ENCODE data around the gene KRT78.

The KRT78 gene

DNA sequence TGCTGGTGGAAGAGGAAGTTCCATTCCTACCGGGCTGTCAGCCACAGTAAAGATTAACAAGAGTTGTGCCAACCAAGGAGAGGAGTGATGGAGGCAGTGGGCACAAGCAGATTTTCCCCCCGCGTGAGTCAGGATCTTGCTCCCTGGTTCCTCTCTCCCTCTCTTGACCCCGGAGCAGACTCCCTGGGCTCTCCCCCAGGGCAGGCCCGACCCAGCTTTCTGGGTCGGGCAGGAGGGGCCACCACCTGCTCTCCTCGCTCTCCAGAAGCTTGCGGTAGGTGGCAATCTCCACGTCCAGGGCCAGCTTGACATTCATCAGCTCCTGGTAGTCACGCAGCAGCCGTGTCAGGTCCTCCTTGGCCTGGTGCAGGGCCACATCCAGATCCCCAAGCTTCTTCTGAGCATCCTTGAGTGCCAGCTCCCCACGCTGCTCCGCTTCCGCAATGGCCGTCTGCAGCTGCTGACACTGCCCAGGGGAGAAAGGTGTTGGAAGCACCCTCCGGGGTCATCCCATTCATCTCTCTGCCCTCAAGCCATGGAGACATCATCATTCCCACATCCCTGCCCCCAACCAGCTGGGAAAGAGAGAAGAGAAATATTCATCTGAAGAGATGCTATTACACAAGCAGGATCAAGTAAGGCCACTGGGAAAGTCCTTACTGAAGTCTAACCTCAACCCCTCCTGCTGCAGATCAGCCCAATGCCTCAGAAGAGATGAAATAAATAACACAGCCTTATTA, 25.9 kb downstream of the KRT78 start:
- DNase-seq: no peak

DNA sequence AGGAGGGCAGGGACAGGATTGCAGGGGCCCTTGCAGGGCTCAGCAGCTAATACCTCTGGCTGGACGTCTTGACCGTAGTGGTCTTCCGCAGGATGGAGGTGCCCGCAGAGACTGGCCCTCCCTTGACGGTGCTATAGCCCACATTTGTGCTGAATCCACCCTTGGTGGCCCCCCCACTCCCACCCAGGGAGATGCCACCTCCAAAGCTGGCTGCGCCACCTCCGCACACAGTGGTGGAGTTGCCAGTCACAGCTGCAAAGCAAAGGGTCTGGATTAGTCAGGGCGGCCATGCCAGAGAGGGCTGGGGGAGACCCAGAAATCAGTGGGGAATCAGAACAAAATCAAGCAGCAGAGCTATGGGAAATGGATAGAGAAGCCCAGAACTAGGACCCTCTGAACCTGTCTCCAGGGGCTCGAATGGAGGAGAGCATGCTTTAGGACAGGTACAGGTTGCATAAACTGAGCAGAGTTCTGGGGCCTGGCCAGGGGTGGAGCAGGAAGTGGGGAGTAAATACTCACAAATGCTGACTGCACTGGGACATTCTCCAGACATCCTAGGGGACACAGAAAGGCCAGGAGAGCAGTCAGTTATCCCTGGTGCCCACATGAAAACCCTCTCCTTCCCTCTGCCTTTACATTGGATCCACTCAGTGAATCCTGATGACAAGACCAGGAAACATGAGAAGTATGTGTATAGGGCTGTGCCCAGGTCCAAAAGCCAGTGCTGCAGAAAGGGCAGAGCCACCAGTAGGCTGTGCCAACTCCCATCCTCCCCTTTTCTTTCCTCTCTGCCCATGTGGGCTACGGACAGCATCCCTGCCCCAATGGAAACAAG, 26.8 kb downstream of the KRT78 start:
- DNase-seq: no peak

DNA sequence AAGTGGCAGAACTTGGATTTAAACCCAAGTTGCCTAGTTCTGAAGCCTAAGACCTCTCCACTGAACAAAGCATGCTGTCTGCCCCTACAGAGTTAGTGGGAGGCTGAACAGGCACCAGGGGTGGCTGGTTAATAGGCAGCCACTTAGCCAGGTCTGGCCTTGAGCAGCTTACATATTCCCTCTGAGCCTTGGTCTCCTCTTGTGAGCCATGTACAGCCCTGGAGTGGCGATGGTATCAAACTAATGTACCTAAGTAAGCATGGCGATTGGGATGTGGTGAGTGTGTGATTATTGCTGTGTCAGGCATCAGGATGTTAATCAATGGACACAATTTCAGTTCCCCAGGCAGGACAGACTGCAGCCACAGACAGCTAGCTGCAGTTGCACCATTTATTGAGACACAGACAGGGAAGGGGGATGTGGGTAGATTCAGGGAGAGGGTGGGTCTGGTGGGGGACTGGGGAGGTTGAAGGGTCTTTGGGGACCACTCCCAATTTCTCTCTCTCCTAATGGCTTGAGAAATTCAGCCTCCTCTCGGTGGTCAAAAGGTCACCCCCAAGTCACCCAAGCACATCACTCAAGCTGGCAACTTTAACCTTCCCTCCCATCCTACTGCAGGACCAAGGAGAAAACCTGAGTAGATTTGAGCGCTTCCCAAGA, 27.6 kb downstream of the KRT78 start:
- no peak for DNase-seq

DNA sequence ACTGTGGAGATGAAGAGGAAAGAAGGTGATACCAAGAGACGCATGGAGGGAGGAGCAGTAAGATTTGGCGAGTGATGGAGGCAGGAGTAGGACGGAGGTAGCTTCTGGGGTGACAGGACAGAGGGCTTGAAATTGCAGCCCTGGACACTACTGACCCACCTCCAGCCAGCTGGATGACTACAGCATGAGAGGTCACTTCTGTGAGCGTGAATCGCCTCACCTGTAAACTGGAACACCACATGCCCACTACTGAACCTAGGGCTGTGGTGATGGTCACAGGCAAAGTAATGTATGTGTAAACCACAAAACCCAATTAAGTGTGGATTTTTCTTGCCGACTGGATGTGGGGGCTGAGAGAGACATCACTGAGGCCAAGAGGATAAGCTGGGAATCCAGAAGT, 28.3 kb downstream of the KRT78 start:
- DNase-seq: no peak

DNA sequence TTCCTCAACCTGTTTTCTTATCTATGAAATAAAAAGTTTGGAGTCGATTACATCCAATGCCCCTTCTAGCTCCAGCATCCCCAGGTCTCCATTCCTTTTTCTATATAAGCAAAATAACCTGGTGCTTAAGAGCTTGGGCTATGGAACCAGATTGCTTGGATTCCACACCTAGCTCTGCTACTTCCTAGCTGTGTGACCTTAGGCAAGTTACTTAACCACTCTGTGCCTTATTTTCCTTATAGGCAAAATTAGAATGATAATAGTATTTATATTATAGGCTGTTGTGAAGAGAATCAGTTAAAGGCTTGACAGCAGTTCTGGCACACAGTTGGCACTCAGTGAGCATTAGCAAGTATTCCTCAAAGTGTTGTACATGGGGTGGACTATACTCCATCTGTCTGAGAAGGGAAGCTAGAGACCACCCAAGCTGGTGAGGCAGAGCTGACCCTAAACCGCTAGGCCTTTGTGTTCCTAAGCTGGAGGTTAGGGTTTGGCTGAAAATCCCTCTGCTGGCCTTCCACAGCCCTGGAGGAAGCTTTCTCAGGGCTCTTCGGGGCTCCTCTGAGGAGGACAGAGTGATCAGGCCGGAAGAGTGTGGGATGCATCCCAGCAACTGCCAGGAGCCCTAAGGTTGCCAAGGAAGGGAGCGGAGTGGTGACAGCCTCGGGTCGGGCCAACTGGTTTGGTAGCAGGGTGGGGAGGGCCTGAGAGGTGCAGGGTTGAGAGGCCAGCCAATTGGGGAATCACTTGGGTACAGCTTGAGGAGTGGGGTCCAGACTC, 28.9 kb downstream of the KRT78 start:
- no peak for DNase-seq

DNA sequence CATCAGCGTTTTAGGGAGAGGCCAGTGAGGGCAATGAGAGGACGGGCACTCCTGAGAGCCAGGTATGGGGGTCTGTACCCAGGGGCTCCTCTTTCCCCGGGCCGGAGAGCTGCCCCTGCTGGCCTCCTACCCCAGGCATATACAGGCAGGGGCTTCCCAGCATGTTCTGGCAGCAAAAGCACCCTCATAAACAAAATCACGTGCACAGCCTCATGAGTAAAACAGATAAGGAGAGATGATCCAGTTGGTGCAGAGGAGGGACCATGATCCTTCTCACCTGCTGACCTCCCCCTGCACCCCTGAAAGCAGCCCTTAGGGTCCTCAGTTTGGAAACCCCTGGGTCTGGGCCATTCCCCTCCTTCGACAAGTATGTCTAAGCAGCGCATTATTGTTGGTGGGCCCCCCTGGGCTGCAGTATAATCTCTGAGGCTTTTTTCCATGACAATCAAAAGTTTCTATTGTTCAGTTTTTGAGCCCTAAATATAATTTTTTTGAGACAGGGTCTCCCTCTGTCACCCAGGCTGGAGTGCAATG, 29.8 kb downstream of the KRT78 start:
- DNase-seq: no peak

DNA sequence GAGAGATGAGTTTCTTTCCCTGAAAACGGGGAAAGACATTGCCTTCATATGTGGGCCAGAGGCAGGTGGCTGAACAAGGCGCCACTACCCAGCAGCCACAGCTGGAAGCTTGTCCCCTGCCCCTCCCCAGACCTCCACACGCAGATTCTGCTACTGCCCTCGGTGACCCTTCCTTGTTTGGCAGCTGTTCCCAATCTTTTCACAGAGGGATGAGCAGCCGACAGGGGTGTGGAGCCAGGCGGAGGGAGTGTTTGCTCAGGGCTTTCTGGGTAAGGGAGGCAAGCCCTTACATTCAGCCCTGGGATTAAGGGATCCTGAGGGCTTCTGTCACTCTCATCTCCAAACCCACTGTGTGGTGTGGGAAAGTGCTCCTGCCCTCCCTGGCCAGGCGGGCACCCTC, 30.4 kb downstream of the KRT78 start:
- DNase-seq: no peak

DNA sequence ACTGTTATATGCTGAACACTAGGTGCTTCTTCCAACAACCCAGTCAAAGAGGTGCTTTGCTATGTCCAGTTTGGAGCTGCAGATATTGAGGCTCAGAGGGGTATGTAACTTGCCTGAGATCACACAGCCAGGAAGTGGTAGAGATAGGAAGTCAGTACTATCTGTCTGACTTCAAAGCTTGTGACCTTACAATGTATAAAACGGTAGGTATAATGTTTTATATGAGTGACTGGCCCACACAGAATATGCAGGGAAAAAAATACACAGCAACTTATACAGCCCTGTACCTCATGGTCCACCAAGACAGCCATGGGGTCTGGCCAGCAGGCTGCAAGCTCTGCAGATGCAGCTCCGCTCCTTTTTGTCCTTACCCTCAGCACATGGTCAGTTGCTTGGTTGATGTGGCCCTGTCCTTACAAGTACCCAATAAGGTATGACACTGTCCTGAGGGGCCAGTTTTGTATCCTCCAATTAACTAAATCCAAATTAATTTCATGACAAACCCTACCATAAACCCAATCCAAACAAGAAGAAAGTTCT, 31.0 kb downstream of the KRT78 start:
- DNase-seq: no peak

DNA sequence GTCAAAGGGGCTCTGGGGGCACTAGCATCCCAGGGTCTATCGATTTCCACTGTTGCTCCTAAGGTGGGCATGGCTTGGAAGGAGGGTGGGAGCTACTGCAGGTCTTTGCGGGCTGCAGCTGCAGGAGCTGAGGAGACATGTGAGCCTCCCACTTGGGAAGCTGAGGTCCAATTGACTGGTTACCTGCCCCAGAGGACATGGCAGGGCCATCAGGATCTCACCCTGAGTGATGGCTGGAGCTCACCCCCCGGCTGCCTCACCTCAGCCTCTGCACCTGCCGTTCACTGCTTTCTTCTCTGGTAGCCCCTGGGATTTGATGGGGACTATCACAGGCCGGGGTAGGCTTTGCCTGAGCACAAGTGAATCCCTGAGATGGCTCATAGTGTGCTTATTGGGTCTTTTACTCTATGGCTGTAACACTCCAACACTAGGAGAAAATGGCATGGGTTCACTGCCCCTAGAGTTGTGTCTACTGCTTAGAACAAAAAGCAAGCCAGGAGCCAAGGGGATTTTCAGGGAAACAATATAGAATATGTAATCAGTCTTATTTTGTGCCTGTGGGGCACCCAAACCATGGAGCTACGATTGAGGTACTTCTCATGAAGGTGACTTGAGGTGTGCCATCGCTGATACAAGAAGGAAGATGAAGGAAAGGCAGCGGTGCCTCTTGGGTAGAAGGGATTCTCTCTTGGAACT, 31.6 kb downstream of the KRT78 start:
- no peak for DNase-seq

DNA sequence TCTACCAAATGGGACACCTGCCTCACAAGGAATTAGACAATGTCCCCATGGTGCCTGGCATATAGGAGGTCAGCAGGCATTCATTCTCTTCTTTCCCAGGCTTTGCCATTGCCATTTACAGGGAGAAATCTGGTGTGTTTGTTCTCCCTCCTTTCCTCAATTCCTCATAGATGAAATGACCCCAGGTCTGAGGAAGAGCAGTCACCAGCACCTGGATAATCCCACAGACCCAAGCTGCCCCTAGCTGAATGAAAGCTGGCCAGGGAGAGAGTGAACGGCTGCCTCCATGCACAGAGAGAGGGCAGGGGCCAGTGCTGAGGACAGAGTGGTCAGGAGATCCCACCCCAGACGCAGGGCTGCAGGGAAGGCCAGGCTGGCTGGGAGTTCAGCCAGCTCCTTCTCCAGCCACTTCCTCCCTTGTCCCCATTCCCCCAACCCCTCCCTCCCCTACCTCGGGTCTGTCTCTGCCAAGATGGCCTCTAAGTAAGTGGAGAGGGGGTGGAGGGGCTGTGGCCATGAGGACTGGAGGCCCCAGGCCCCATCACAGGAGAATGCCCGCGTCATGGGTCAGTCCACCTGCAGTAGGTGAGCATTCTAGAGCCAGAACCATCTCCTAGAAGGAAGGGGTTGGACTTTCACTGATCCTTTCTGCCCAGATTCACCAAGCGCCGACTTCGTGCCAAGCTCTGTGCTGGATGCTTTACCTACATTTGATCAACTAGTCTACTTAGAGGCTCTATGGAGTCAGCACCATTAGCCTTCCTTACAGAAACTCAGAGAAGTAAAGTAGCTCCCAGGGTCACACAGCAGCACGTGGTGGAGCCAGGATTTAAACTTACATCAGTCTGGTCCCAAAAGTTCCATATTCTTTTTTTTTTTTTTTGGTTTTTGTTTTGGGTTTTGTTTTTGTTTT, 32.9 kb downstream of the KRT78 start:
- no peak for DNase-seq

DNA sequence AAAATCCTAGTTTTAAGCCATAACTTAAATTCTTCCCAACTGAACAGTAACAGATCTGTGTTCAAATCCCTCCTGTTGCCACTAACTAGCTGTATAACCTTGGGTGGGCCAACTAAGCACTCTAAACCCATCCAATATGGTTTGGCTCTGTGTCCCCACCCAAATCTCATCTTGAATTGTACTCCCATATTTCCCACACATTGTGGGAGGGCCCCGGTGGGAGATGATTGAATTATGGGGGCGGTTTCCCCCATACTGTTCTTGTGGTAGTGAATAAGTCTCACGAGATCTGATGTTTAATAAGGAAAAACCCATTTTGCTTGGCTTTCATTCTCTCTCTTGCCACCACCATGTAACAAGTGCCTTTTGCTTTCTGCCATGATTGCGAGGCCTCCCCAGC, 33.6 kb downstream of the KRT78 start:
- DNase-seq: no peak

DNA sequence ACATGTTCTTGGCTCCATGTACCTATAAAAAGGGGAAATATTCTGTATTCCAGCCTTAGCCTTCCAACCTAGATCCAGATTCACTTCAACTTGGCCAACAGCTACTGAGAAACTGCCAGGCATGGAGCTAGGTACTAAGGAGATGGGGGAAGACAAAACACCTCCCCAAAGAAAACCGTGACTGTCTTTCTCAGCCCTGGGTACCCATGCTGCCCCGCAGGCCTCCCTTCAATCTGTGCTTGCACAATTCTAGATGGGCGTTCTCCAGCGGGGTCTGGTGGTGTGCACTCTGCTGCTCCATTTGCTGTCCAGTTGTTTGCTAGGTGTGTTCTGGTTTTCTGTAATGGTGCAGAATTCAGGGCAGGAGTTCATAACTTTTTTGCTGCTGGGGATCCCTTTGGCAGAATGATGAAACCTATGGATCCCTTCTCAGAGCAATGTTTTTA, 34.1 kb downstream of the KRT78 start:
- DNase-seq: no peak

DNA sequence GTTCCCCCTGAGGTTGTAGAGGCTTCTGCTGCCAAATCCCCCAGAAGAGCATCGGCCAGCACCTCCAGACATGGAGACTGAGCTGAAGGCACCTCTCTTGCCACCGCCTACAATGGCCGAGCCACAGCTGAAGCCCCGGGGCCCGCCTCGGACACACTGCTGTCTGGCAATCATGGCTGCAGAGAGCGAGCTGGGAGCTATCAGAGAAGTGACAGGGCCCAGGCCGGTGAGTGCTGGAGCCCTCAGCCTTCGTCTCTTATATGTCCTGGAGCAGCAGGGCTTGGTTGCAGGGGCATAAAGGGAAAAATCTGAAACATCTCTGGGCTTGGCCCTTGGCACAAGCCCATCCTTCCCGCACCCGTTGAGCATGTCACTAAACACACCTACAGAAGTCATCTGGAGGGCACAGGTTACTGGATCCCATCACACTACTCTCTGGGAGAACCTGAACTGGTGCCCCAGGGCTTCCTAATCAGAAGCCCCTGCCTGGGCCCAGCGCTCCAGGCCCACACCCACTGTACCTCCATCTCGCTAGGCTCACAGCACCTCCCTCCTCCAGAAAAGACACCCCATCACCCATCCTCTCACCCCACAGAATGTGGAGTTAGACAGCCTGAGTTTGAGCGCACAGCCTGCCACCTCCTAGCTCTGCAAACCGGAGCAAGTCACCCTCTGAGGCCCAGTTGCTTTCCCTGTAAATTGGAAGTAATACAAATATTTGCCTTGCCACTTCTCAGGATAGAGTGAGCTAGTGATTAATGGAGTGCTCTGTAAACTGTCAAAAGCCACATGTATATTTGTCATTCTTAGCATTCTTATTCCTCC, 34.7 kb downstream of the KRT78 start, which contains the start of gene KRT4:
Gene KRT4 (minus strand): TSS at position 232 of the 825 bp plus-strand sequence. CDS start 58 bp downstream, at position 174.
- DNase-seq: no peak

DNA sequence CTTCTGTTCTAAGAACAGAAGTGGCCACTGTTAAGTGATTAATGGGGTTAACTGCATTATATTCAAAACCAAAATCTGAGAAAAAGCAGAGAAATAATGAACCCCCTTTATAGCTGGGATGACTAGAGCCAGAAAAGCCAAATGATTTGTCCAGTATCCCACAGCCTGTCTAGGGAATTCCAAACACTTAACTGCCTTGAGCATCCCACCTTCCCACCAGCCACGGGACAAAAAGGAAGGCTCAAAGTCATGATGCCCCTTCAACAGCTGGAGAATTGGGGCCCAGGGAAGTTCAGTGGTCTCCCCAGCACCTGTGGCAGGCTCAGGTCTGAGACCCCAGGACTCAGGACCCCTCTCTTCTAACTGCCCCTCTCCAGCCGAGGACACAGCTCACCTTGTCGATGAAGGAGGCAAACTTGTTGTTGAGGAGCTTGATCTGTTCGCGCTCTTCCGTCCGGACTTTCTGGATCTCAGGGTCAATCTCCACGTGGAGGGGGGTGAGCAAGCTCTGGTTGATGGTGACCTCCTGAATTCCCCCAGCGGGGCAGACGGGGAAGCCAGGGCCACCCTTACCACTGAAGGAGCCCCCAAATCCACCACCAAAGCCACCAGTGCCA, 35.5 kb downstream of the KRT78 start:
- DNase-seq: no peak

DNA sequence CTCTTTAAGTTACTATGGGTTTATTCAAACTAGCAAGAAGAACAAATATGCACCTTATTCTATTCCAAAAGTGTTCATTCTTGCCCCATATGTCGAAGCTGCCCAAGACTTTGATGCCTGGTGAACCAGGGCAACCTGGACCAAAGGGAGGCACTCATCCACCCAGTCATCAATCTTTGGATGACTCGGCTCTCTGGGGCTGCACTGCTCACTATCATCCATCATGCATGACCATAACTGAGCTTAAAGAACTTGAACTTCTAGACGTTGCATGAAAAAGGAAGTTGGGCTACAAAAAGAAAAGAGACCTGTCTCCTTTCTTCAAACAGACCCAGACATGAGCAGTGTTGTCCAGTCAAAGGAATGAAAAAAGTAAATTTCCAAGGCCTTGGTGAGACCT, 36.0 kb downstream of the KRT78 start:
- DNase-seq: no peak

DNA sequence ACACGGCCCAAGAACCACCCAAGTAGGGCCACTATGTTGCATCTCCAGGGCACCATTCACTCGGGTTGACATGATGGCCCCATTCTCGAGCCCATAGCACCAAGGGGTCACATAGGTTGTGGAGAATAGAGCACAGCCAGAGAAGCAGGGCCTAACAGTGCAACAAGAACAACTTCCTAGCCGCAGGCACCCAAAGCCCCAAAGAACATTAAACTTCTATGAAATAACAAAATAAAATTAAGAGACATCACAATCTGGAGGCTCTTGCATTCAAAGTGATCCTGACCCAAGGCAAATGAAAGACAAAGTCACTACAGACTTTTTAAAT, 36.8 kb downstream of the KRT78 start:
- no peak for DNase-seq

DNA sequence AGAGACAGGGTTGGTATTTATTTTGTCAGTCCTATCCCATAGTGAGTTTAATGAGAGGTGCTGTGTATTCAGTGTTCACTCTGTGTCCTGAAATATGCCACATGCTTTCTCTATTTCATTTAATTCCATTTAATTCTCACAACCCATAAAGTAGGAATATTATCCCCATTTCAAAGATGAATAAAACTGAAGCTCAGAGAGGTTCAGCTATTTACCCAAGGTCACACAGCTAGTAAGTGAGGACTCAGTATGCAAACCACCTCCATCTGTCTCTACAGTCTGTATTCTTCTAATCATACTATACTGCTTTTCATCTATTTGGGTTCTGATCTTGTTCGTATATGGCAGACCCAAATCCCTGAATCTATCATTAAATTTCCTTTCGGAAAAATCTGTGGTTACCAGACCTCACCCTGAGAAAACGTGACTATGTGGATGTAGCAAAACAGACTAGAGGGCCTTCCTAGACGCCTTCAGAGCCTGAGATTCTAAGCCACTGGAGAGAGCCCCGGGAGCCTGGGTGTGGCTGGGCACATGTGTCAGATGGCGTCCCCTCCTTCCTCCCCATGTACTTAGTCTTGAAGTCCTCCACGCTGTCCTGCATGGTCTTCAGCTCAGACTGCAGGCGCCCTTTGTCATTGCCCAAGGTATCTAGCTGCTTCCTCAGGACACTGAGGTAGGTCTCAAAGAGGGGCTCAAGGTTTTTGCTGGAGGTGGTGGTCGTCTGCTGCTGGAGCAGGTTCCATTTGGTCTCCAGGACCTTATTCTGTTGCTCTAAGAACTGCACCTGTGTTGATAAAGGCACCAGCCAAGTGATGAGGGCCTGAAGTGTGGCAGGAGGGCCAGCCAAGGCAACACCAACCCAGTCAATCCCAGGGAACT, 37.4 kb downstream of the KRT78 start:
- DNase-seq: no peak

DNA sequence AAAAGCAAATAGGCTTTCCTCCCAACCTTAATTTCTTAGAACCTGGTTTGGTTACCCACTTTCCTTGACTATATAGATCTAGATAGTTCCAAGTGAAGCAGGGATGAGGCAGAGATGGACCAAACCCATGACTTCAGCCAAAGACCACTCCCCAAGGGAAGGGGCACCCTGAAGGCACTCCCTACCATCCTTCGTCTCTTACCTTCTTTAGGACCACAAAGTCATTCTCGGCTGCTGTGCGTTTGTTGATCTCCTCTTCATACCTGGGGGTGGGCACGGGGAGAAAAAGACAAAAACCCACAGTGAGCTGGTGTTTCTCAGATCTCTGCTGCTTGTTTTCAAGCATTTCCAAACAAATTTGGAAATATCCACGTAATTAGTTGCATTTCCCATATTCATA, 38.2 kb downstream of the KRT78 start:
- DNase-seq: no peak
